Epidermal melanocyte (primary cell): ENCODE data around the gene SLC2A9.

Experiments used
- DNase-seq: peaks from one replicate; pipeline ENCODE4 v3.0.0; 2011; ENCODE audit warnings: low spot score; ENCODE audit not compliant: insufficient read length

Gene SLC2A9

GRCh38 chr4:9963328-9963727 is 58.0 kb downstream of the SLC2A9 start:
- no peak for DNase-seq

GRCh38 chr4:9962611-9963314 is 58.5 kb downstream of the SLC2A9 start:
- DNase-seq, result no peak

- no peak for DNase-seq
Observed at GRCh38 chr4:9954468-9954867, 66.8 kb downstream of the SLC2A9 start.

GRCh38 chr4:9953089-9953488 is 68.2 kb downstream of the SLC2A9 start:
- no peak for DNase-seq

- no peak for DNase-seq
Observed at GRCh38 chr4:9952415-9952950, 68.8 kb downstream of the SLC2A9 start.

GRCh38 chr4:9949573-9949972 is 71.7 kb downstream of the SLC2A9 start:
- DNase-seq, result no peak

GRCh38 chr4:9947168-9948062 is 73.9 kb downstream of the SLC2A9 start:
- no peak for DNase-seq

GRCh38 chr4:9946170-9946569 is 75.1 kb downstream of the SLC2A9 start:
- no peak for DNase-seq

GRCh38 chr4:9944431-9945425 is 76.6 kb downstream of the SLC2A9 start:
- no peak for DNase-seq

GRCh38 chr4:9943761-9944160 is 77.5 kb downstream of the SLC2A9 start:
- no peak for DNase-seq

GRCh38 chr4:9942921-9943600 is 78.2 kb downstream of the SLC2A9 start:
- DNase-seq, result no peak

GRCh38 chr4:9942139-9942538 is 79.2 kb downstream of the SLC2A9 start:
- no peak for DNase-seq

GRCh38 chr4:9940041-9940440 is 81.3 kb downstream of the SLC2A9 start:
- DNase-seq, result no peak

- DNase-seq, result no peak
Observed at GRCh38 chr4:9938933-9939332, 82.4 kb downstream of the SLC2A9 start.

GRCh38 chr4:9937078-9937477 is 84.2 kb downstream of the SLC2A9 start:
- DNase-seq, result no peak

GRCh38 chr4:9936129-9936644 is 85.1 kb downstream of the SLC2A9 start:
- no peak for DNase-seq

- no peak for DNase-seq
Observed at GRCh38 chr4:9933956-9934355, 87.3 kb downstream of the SLC2A9 start.

GRCh38 chr4:9933184-9933583 is 88.1 kb downstream of the SLC2A9 start:
- no peak for DNase-seq

GRCh38 chr4:9932771-9933170 is 88.5 kb downstream of the SLC2A9 start:
- DNase-seq, result no peak

- DNase-seq, result no peak
Observed at GRCh38 chr4:9931146-9931545, 90.2 kb downstream of the SLC2A9 start.
